ENCODE results near the gene SPACA4.

The SPACA4 gene

GRCh38 chr19:48582168-48582567, 24.4 kb upstream of the SPACA4 start:
- TF ChIP-seq GATA1 (IDR thresholded peaks at IDR 0.05; ENCODE audit: low read depth, low read length) (no peak), POLR2A (IDR thresholded peaks at IDR 0.05; ENCODE audit: low read length) (no peak)
- no peak for DNase-seq

DNA sequence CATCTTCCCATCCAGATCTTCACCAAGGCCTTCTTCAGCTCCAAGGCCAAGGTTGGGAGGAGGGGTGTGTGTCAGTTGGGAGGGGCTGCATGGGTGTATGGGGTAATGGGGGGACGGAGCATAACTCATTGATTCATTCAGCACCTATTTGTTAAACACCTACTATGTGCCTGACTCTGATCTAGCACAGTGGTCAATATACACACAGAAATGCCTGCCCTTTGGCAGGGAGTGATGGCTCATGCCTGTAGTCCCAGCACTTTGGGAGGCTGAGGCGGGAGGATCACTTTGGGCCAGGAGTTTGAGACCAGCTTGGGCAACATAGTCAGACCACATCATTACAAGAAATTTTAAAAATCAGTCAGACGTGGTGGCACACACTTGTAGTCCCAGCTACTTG, 19.2 kb upstream of the SPACA4 start:
- TF ChIP-seq GATA1 (IDR thresholded peaks at IDR 0.05; ENCODE audit: low read depth, low read length) (no peak), POLR2A (IDR thresholded peaks at IDR 0.05; ENCODE audit: low read length) (no peak)
- no peak for DNase-seq

DNA sequence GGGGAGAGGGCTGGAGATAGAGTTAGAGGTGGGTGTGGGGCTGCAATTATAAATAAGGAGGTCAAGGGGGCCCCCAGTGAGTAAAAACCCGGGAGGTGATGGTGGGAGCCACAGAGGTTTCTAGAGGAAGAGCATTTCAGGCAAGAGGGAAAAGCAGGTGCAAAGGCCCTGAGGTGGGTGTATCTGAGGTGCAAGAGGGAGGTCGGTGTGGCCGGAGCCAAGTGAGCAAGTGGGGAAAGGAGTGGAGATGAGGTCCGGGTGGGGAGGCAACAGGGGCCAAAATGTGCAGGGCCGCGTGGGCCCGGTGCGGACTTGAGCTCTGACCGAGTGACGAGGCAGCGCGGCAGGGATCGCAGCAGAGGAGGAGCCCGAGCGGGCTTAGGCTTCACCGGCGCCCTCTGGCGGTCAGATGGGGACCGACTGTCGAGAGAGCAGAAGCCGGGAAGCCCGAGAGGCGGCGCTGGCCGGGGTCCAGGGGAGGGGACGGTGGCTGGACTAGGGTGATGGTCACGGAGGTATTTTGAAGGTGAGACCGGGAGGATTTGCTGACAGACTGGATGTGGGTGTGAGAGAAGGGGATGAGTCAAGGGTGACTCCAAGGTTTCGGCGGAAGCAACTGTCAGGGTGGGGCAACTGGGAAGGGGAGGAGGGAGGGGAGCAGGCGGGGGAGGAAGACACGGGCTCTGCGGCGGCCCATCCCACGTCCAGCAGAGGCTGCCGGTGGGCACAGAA, 17.7 kb upstream of the SPACA4 start:
- TF ChIP-seq GATA1 (IDR thresholded peaks at IDR 0.05; ENCODE audit: low read depth, low read length) = no peak
- no peak for TF ChIP-seq POLR2A (IDR thresholded peaks at IDR 0.05; ENCODE audit: low read length)
- DNase-seq = peak; percentile 88 to 93

DNA sequence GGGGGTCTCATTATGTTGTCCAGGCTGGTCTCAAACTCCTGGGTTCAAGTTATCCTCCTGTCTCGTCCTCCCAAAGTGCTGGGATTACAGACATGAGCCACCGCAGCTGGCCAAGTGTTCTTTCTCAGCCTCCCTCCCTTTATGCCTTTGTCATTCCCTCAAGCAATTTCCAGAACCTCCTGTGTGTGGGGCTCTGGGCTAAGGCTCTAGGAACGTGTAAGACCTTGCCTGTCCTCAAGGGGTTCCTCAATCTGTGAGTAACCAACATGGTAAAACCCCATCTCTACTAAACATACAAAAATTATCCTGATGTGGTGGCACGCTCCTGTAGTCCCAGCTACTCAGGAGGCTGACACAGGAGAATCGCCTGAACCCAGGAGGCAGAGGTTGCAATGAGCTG, 15.5 kb upstream of the SPACA4 start:
- no peak for TF ChIP-seq POLR2A (IDR thresholded peaks at IDR 0.05; ENCODE audit: low read length)
- no peak for TF ChIP-seq GATA1 (IDR thresholded peaks at IDR 0.05; ENCODE audit: low read depth, low read length)
- no peak for DNase-seq

- TF ChIP-seq GATA1 (IDR thresholded peaks at IDR 0.05; ENCODE audit: low read depth, low read length) (no peak), POLR2A (IDR thresholded peaks at IDR 0.05; ENCODE audit: low read length) (no peak)
- no peak for DNase-seq
These were observed 11.4 kb upstream of the SPACA4 start for GRCh38 chr19:48595171-48595570.

DNA sequence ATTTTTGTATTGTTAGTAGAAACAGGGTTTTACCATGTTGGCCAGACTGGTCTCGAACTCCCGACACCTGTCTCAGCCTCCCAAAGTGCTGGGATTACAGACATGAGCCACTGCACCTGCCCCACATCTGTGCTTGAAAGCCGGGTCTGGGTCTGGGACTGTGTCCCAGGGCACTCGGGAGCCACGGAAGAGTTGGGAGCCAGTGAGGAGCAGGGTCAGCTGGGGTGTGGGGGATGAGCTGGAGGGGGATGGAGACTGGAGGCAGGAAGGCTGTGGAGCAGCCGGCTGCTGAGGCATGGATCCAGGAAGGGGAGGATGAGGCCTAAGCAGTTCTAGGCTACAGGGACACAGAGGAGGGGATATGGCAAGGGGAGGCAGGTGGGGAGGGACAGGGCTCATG, 10.7 kb upstream of the SPACA4 start:
- no peak for DNase-seq
- TF ChIP-seq GATA1 (IDR thresholded peaks at IDR 0.05; ENCODE audit: low read depth, low read length) (no peak), POLR2A (IDR thresholded peaks at IDR 0.05; ENCODE audit: low read length) (no peak)

DNA sequence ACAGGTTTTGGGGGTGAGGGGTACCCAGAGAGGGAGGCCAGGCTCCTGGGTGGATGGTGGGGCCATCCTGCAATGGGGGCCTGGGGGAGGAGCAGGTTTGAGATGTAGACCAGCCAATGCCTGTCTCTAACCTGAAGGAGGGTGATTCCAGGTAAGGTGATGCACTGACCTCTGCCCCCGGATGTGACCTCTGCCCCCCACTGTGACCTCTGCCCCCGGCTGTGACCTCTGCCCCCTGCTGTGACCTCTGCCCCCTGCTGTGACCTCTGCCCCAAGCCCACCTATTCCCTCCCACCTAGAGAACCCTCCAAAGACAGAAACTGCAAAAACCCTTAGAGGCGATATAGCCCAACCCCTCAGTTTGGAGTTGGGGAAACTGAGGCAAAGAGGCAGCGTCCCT, 10.3 kb upstream of the SPACA4 start:
- DNase-seq = no peak
- TF ChIP-seq POLR2A (IDR thresholded peaks at IDR 0.05; ENCODE audit: low read length) (no peak), GATA1 (IDR thresholded peaks at IDR 0.05; ENCODE audit: low read depth, low read length) (no peak)

DNA sequence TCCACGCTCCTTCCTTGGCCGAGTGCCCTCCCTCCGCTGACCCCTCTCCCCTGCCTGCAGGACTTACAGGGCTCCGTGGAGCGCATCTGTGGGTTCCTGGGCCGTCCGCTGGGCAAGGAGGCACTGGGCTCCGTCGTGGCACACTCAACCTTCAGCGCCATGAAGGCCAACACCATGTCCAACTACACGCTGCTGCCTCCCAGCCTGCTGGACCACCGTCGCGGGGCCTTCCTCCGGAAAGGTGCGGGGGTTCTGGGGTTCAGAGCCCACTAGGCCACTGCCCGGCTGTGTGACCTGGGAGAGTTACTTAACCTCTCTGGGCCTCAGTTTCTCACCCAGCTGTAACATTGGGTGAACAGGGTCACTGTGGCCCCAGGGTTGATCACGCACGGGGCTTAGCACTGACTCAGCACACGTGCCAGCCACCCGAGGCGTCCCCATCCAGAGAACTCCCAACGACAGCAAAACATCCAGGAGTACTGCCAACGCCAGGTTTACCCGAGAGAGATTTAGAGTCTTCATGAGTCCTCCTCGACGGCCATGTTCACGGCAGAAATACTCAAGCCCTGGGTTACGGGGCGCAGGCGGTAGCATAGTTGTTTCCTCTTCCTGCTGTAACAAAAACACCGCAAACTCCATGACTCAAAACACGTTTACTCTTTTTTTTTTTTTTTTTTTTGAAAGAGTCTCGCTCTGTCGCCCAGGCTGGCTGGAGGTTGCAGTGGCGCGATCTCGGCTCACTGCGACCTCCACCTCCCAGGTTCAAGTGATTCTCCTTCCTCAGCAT, 9.7 kb upstream of the SPACA4 start:
- TF ChIP-seq POLR2A (IDR thresholded peaks at IDR 0.05; ENCODE audit: low read length) = no peak
- TF ChIP-seq GATA1 (IDR thresholded peaks at IDR 0.05; ENCODE audit: low read depth, low read length) = no peak
- no peak for DNase-seq

DNA sequence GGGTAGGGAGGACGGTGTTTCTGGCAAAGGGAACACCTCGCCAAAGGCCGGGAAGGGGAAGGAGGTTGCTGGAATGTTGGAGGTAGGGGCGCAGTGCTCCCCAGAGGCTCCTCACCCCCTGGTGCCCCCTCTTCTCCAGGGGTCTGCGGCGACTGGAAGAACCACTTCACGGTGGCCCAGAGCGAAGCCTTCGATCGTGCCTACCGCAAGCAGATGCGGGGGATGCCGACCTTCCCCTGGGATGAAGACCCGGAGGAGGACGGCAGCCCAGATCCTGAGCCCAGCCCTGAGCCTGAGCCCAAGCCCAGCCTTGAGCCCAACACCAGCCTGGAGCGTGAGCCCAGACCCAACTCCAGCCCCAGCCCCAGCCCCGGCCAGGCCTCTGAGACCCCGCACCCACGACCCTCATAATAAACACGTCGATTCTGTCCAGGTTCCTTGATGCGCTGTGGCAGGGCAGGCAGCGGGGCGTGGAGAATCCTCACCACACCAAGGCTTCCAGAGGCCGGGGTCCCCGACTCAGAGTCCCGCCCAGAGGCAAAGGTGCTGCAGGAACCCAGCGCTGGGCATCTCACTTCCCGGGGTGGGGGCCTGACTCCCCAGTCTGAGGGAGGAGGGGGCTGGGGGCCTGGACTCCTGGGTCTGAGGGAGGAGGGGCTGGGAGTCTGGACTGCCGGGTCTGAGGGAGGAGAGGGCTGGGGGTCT, 7.4 kb upstream of the SPACA4 start:
- TF ChIP-seq GATA1 (IDR thresholded peaks at IDR 0.05; ENCODE audit: low read depth, low read length) (no peak), POLR2A (IDR thresholded peaks at IDR 0.05; ENCODE audit: low read length) (no peak)
- DNase-seq = no peak

- DNase-seq = no peak
- TF ChIP-seq GATA1 (IDR thresholded peaks at IDR 0.05; ENCODE audit: low read depth, low read length) = no peak
- TF ChIP-seq POLR2A (IDR thresholded peaks at IDR 0.05; ENCODE audit: low read length) = no peak
These were observed 5.7 kb upstream of the SPACA4 start for GRCh38 chr19:48600679-48601417.

GRCh38 chr19:48603001-48603400, 3.5 kb upstream of the SPACA4 start:
- TF ChIP-seq POLR2A (IDR thresholded peaks at IDR 0.05; ENCODE audit: low read length) (no peak), GATA1 (IDR thresholded peaks at IDR 0.05; ENCODE audit: low read depth, low read length) (no peak)
- DNase-seq = no peak

DNA sequence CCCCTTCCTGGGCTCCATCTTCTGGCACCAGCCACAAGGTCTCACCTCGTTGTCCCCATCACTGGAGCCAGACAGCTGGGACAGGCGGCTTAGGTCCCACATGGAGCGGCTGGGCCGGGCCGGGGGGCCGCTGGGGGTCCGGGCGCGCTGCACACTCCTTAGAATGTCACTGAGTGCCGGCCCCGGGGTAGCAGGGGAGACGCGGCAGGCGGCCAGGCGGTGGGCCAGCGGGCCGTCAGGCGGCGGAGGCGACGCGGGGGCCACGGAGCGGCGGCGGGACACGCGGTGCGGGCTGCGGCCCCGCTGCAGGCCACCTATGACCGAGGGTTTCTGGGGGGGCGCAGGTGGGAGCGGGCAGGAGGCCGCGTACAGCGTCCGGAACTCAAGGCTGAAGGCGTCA, 3.1 kb upstream of the SPACA4 start:
- no peak for DNase-seq

GRCh38 chr19:48603850-48604249, 2.7 kb upstream of the SPACA4 start:
- no peak for DNase-seq
- TF ChIP-seq POLR2A (IDR thresholded peaks at IDR 0.05; ENCODE audit: low read length) = no peak
- TF ChIP-seq GATA1 (IDR thresholded peaks at IDR 0.05; ENCODE audit: low read depth, low read length) = no peak

More for the DNA sequence above, 3.1 kb upstream of the SPACA4 start:
- TF ChIP-seq GATA1 (IDR thresholded peaks at IDR 0.05; ENCODE audit: low read depth, low read length) (no peak), POLR2A (IDR thresholded peaks at IDR 0.05; ENCODE audit: low read length) (no peak)

GRCh38 chr19:48607359-48607755, 815 bp downstream of the SPACA4 start:
- DNase-seq = no peak
- no peak for TF ChIP-seq GATA1 (IDR thresholded peaks at IDR 0.05; ENCODE audit: low read depth, low read length)
- TF ChIP-seq POLR2A (IDR thresholded peaks at IDR 0.05; ENCODE audit: low read length) = no peak
